Tibial nerve (tissue), 3 donors: ENCODE results near the gene CMTM8.

Source experiments
- POLR2A ChIP-seq, 2 donors: fragments of 450-650 bp; IDR thresholded peaks; one replicate each; pipeline ENCODE4 v1.6.1; 2017; ENCODE audit warnings: antibody characterized with exemption in 2 of 2, mild to moderate bottlenecking in 2 of 2, moderate library complexity in 2 of 2
- TF ChIP-seq, protein P1 (sequence below), 5 experiments: fragments of 200-600 bp in 3 of 5; fragments of 450-650 bp in 2 of 5; sonication (generic) in 3 of 5; IDR thresholded peaks; one replicate each; pipeline ENCODE4 v1.5.1; 2016 to 2019; ENCODE audit warnings: antibody characterized with exemption in 5 of 5, mild to moderate bottlenecking in 3 of 5, moderate library complexity in 2 of 5

- TF ChIP-seq, protein P1, sequence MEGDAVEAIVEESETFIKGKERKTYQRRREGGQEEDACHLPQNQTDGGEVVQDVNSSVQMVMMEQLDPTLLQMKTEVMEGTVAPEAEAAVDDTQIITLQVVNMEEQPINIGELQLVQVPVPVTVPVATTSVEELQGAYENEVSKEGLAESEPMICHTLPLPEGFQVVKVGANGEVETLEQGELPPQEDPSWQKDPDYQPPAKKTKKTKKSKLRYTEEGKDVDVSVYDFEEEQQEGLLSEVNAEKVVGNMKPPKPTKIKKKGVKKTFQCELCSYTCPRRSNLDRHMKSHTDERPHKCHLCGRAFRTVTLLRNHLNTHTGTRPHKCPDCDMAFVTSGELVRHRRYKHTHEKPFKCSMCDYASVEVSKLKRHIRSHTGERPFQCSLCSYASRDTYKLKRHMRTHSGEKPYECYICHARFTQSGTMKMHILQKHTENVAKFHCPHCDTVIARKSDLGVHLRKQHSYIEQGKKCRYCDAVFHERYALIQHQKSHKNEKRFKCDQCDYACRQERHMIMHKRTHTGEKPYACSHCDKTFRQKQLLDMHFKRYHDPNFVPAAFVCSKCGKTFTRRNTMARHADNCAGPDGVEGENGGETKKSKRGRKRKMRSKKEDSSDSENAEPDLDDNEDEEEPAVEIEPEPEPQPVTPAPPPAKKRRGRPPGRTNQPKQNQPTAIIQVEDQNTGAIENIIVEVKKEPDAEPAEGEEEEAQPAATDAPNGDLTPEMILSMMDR (IDR thresholded peaks at IDR 0.05): no peak
- TF ChIP-seq POLR2A (IDR thresholded peaks at IDR 0.05): no peak
Observed at GRCh38 chr3:32239307-32240158, 1.1 kb downstream of the CMTM8 start.
